HEK293 (cell line): Measurements from ENCODE around the gene SLC9C1.

Experiments
- CTCF ChIA-PET: fragments of 350-600 bp; formaldehyde crosslinking; extraction: SDS; loops from one replicate; lab custom pipeline; 2021; ENCODE audit warnings: antibody characterized with exemption; lab: Yijun Ruan, JAX
- POLR2A ChIA-PET: fragments of 300-600 bp; formaldehyde crosslinking; extraction: SDS; loops from one replicate; lab custom pipeline; 2020; ENCODE audit warnings: antibody characterized with exemption, inconsistent platforms; lab: Yijun Ruan, JAX
- H3K27ac ChIP-seq: fragments of 200-500 bp; sonication (Bioruptor generic); 2 replicates; pipeline ENCODE4 v1.5.1; 2014; ENCODE audit warnings: low read depth, low read length, control low read depth, inconsistent platforms; ENCODE audit errors: extremely low read depth
- H3K36me3 ChIP-seq, 2 experiments: fragments of 200-500 bp in 1 of 2; sonication (Bioruptor generic) in 1 of 2; 1 replicate in 1 of 2; 2 replicates in 1 of 2; pipeline ENCODE4 v1.5.1; 2014 to 2017; ENCODE audit warnings: inconsistent platforms in 2 of 2, low read length in 2 of 2; ENCODE audit not compliant: control insufficient read depth in 2 of 2, insufficient read depth in 1 of 2
- H3K4me1 ChIP-seq: fragments of 200-500 bp; sonication (Bioruptor generic); 2 replicates; pipeline ENCODE4 v1.5.1; 2014; ENCODE audit warnings: mild to moderate bottlenecking, low read length, inconsistent platforms; ENCODE audit not compliant: control insufficient read depth, insufficient read depth
- H3K4me3 ChIP-seq: 2 replicates; pipeline ENCODE4 v1.5.1; 2011; ENCODE audit warnings: low read depth, mild to moderate bottlenecking, control low read depth, low read length, moderate library complexity
- H3K9me3 ChIP-seq: fragments of 200-500 bp; sonication (Bioruptor generic); 2 replicates; pipeline ENCODE4 v1.5.1; 2014; ENCODE audit warnings: low read depth, low read length, inconsistent platforms; ENCODE audit not compliant: control insufficient read depth, insufficient read depth
- REPIN1 ChIP-seq: fragments of 450-650 bp; formaldehyde crosslinking; IDR thresholded peaks from 2 replicates; pipeline ENCODE4 v1.5.1; 2017; ENCODE audit warnings: missing biosample characterization, missing genetic modification characterization, low read depth
- YY1 ChIP-seq: fragments of 450-650 bp; formaldehyde crosslinking; IDR thresholded peaks from 2 replicates; pipeline ENCODE4 v1.5.1; 2018; ENCODE audit warnings: missing biosample characterization, missing genetic modification characterization
- ZFP3 ChIP-seq: fragments of 450-650 bp; formaldehyde crosslinking; IDR thresholded peaks from 2 replicates; pipeline ENCODE4 v1.5.1; 2016; ENCODE audit warnings: low read depth, missing biosample characterization, missing genetic modification characterization
- ZNF132 ChIP-seq: fragments of 450-650 bp; formaldehyde crosslinking; IDR thresholded peaks from 2 replicates; pipeline ENCODE4 v1.5.1; 2017; ENCODE audit warnings: missing biosample characterization, missing genetic modification characterization, borderline replicate concordance
- ZNF157 ChIP-seq: fragments of 450-650 bp; formaldehyde crosslinking; IDR thresholded peaks from 2 replicates; pipeline ENCODE4 v1.5.1; 2016; ENCODE audit warnings: missing biosample characterization, missing genetic modification characterization
- ZNF169 ChIP-seq: fragments of 450-650 bp; formaldehyde crosslinking; IDR thresholded peaks from 2 replicates; pipeline ENCODE4 v1.5.1; 2016; ENCODE audit warnings: missing biosample characterization, missing genetic modification characterization
- ZNF174 ChIP-seq: fragments of 450-650 bp; formaldehyde crosslinking; IDR thresholded peaks from 2 replicates; pipeline ENCODE4 v1.5.0; 2017; ENCODE audit warnings: missing biosample characterization, mild to moderate bottlenecking, missing genetic modification characterization
- ZNF404 ChIP-seq: fragments of 450-650 bp; formaldehyde crosslinking; IDR thresholded peaks from 2 replicates; pipeline ENCODE4 v1.5.1; 2017; ENCODE audit warnings: missing biosample characterization, missing genetic modification characterization
- ZNF701 ChIP-seq: fragments of 450-650 bp; formaldehyde crosslinking; IDR thresholded peaks from 2 replicates; pipeline ENCODE4 v1.5.1; 2016; ENCODE audit warnings: missing biosample characterization, missing genetic modification characterization
- ZNF747 ChIP-seq: fragments of 450-650 bp; formaldehyde crosslinking; IDR thresholded peaks from 2 replicates; pipeline ENCODE4 v1.5.1; 2016; ENCODE audit warnings: missing biosample characterization, missing genetic modification characterization
- TF ChIP-seq, protein P1 (sequence below): fragments of 450-650 bp; formaldehyde crosslinking; IDR thresholded peaks from 2 replicates; pipeline ENCODE4 v1.5.1; 2016; ENCODE audit warnings: missing biosample characterization, missing genetic modification characterization, borderline replicate concordance
- TF ChIP-seq, protein P2 (sequence below): fragments of 450-650 bp; formaldehyde crosslinking; IDR thresholded peaks from 2 replicates; pipeline ENCODE4 v1.5.1; 2017; ENCODE audit warnings: missing biosample characterization, missing genetic modification characterization
- TF ChIP-seq, protein P3 (sequence below): fragments of 450-650 bp; formaldehyde crosslinking; IDR thresholded peaks from 2 replicates; pipeline ENCODE4 v1.5.1; 2016; ENCODE audit warnings: missing biosample characterization, missing genetic modification characterization
- TF ChIP-seq, protein P4 (sequence below): IDR thresholded peaks from 2 replicates; pipeline ENCODE4 v1.6.1; 2011; ENCODE audit warnings: mild to moderate bottlenecking, low read depth, low read length, borderline replicate concordance

Gene SLC9C1

DNA sequence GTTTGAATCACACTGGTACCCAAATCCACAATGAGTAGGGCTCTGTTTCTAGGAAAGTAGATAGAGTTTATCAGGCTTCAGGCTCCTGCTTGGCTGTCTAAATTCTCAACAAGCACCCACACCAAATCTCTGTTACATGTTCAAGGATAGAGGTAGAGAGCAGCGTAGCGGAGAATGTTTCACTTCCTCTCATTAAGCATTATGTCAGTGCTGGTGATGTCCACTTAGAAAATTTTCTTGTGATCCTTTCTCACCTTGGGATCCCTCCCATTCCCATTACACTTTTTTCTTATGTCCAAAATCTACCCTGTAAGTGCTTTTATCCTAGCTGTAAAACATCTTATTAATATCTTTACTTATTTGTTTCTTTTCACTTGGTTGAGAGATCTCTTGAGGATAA is 126.3 kb downstream of the SLC9C1 start (continued):
- TF ChIP-seq, protein P1, sequence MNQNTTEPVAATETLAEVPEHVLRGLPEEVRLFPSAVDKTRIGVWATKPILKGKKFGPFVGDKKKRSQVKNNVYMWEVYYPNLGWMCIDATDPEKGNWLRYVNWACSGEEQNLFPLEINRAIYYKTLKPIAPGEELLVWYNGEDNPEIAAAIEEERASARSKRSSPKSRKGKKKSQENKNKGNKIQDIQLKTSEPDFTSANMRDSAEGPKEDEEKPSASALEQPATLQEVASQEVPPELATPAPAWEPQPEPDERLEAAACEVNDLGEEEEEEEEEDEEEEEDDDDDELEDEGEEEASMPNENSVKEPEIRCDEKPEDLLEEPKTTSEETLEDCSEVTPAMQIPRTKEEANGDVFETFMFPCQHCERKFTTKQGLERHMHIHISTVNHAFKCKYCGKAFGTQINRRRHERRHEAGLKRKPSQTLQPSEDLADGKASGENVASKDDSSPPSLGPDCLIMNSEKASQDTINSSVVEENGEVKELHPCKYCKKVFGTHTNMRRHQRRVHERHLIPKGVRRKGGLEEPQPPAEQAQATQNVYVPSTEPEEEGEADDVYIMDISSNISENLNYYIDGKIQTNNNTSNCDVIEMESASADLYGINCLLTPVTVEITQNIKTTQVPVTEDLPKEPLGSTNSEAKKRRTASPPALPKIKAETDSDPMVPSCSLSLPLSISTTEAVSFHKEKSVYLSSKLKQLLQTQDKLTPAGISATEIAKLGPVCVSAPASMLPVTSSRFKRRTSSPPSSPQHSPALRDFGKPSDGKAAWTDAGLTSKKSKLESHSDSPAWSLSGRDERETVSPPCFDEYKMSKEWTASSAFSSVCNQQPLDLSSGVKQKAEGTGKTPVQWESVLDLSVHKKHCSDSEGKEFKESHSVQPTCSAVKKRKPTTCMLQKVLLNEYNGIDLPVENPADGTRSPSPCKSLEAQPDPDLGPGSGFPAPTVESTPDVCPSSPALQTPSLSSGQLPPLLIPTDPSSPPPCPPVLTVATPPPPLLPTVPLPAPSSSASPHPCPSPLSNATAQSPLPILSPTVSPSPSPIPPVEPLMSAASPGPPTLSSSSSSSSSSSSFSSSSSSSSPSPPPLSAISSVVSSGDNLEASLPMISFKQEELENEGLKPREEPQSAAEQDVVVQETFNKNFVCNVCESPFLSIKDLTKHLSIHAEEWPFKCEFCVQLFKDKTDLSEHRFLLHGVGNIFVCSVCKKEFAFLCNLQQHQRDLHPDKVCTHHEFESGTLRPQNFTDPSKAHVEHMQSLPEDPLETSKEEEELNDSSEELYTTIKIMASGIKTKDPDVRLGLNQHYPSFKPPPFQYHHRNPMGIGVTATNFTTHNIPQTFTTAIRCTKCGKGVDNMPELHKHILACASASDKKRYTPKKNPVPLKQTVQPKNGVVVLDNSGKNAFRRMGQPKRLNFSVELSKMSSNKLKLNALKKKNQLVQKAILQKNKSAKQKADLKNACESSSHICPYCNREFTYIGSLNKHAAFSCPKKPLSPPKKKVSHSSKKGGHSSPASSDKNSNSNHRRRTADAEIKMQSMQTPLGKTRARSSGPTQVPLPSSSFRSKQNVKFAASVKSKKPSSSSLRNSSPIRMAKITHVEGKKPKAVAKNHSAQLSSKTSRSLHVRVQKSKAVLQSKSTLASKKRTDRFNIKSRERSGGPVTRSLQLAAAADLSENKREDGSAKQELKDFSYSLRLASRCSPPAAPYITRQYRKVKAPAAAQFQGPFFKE (tag by site-specific recombination) = no peak

DNA sequence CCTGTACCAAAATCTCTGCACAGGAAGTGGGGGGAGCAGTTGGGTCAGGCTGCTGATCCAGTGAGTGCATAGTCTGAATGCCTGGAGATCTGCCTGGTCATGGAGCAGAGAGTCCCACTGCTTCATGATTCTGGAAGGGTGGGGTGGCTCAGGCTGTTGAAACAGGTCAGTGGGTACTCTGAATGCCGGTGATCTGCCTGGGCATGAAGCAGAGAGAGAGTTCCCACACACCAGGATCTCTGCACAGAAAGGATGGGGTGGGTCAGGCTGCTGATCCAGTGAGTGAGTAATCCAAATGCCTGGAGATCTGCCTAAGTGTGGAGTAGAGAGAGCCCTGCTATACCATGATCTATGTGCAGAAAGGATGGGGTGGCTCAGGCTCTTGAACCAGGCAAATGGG is 144.9 kb downstream of the SLC9C1 start:
- ChIA-PET POLR2A (no interaction called here), CTCF (interaction anchor here (1.6 kb wide), 2 partner anchors 11 to 13 kb away, joined by 3 to 6 read pairs; no protein-coding TSS in a partner anchor)
- no peaks in the 10 kb centered on the region; the same call in 1 of the 2 replicates for H3K4me1 ChIP-seq
- H3K27ac ChIP-seq = no peak overlapping the region
- no peaks in the 10 kb centered on the region for H3K36me3 ChIP-seq
- H3K9me3 ChIP-seq = no peaks in the 10 kb centered on the region
- TF ChIP-seq ZNF701 = no peak
- TF ChIP-seq, protein P2, sequence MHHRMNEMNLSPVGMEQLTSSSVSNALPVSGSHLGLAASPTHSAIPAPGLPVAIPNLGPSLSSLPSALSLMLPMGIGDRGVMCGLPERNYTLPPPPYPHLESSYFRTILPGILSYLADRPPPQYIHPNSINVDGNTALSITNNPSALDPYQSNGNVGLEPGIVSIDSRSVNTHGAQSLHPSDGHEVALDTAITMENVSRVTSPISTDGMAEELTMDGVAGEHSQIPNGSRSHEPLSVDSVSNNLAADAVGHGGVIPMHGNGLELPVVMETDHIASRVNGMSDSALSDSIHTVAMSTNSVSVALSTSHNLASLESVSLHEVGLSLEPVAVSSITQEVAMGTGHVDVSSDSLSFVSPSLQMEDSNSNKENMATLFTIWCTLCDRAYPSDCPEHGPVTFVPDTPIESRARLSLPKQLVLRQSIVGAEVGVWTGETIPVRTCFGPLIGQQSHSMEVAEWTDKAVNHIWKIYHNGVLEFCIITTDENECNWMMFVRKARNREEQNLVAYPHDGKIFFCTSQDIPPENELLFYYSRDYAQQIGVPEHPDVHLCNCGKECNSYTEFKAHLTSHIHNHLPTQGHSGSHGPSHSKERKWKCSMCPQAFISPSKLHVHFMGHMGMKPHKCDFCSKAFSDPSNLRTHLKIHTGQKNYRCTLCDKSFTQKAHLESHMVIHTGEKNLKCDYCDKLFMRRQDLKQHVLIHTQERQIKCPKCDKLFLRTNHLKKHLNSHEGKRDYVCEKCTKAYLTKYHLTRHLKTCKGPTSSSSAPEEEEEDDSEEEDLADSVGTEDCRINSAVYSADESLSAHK (tag by site-specific recombination) = no peak
- TF ChIP-seq ZNF404 = no peak
- TF ChIP-seq, protein P3, sequence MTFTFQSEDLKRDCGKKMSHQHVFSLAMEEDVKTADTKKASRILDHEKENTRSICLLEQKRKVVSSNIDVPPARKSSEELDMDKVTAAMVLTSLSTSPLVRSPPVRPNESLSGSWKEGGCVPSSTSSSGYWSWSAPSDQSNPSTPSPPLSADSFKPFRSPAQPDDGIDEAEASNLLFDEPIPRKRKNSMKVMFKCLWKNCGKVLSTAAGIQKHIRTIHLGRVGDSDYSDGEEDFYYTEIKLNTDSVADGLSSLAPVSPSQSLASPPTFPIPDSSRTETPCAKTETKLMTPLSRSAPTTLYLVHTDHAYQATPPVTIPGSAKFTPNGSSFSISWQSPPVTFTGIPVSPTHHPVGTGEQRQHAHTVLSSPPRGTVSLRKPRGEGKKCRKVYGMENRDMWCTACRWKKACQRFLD (tag by site-specific recombination) = no peak
- TF ChIP-seq ZNF174 = no peak
- no peak for TF ChIP-seq ZNF157 (tag by site-specific recombination)
- H3K4me3 ChIP-seq = no peak overlapping the region

DNA sequence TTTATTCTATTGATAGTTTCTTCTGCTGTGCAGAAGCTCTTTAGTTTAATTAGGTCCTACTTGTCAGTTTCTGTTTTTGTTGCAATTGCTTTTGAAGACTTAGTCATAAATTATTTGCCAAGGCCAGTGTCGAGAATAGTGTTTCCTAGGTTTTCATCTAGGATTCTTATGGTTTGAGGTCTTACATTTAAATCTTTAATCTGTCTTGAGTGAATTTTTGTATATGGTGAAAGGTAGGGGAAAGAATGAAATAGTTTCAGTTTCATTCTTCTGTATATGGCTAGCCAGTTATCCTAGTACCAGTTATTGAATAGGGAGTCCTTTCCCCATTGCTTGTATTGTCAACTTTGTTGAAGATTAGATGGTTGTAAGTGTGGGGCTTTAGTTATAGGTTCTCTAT is 150.3 kb downstream of the SLC9C1 start:
- CTCF ChIA-PET = interaction anchor here (0.7 kb wide), 1 partner anchor 234 kb away, joined by 3 read pairs; no protein-coding TSS in a partner anchor
- no peak overlapping the region for H3K4me3 ChIP-seq
- TF ChIP-seq, protein P4, sequence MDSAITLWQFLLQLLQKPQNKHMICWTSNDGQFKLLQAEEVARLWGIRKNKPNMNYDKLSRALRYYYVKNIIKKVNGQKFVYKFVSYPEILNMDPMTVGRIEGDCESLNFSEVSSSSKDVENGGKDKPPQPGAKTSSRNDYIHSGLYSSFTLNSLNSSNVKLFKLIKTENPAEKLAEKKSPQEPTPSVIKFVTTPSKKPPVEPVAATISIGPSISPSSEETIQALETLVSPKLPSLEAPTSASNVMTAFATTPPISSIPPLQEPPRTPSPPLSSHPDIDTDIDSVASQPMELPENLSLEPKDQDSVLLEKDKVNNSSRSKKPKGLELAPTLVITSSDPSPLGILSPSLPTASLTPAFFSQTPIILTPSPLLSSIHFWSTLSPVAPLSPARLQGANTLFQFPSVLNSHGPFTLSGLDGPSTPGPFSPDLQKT = no peak
- TF ChIP-seq REPIN1 (tag by site-specific recombination) (no peak), ZFP3 (tag by site-specific recombination) (no peak), ZNF747 (tag by site-specific recombination) (no peak), ZNF132 (tag by site-specific recombination) (no peak), YY1 (tag by site-specific recombination) (no peak), ZNF169 (tag by site-specific recombination) (no peak)
- no peaks in the 10 kb centered on the region for H3K9me3 ChIP-seq
- no peak overlapping the region for H3K27ac ChIP-seq
- no peaks in the 10 kb centered on the region for H3K4me1 ChIP-seq
- H3K36me3 ChIP-seq = no peaks in the 10 kb centered on the region
- POLR2A ChIA-PET = no interaction called here
